Epidermal melanocyte (primary cell): ENCODE data around the gene PDCD1.

Experiments used
- DNase-seq: peaks from one replicate; pipeline ENCODE4 v3.0.0; 2011; ENCODE audit warnings: low spot score; ENCODE audit not compliant: insufficient read length

PDCD1 gene

DNA sequence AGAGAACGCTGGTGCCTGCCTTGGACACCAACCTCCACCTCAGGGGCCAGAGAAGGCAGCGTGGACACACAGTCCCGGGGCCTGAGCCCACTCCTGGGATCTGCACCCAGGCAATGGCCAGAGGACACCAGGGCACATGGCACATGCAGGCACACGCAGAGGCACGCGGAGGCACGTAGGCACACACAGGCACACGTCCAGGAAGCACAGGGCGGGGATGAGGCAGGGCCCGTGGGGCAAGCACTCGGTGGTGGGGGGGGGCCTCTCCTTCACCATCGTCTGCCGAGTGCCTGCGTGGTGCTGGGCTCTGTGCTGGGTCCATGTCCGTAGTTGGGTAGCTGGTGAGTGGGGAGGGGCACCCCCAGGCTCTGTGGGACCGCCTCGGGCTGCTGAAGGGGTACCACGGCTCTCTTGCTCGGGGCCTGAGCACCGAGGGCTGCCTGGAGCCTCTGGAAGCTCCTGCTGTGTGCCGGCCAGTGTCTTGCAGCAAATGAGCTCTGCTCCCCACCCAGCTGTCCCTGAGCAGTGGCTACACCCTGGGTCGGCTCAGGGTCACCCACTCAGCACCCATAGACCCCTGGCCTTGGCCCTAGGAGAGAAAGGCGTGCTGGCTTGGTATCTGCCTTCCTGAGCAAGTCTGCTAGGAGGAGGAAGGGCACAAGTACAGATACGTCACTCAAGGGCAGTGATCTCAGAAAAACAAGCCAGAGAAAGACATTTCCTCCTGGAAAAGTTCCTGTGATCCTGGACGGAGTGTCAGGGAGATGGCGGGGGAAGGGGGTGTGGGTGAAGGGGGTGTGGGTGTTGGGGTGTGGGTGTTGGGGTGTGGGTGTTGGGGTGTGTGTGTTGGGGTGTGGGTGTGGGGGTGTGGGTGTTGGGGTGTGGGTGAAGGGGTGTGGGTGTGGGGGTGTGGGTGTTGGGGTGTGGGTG is 37.3 kb upstream of the PDCD1 start:
- DNase-seq, result no peak

DNA sequence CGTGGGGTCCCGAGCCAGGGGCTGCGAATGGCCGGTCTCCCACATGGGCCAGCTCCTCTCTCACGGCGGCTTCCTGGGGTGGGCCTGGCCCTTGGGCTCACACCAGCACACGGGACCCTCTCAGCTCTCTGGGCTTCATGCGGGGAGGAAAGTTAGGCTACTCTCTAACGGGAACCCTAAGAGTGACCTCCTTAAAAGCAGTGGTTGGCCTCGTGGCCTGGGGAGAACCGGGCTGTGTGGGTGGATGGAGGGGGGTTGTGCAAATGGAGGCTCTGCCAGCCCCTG is 36.7 kb upstream of the PDCD1 start:
- DNase-seq, result no peak

DNA sequence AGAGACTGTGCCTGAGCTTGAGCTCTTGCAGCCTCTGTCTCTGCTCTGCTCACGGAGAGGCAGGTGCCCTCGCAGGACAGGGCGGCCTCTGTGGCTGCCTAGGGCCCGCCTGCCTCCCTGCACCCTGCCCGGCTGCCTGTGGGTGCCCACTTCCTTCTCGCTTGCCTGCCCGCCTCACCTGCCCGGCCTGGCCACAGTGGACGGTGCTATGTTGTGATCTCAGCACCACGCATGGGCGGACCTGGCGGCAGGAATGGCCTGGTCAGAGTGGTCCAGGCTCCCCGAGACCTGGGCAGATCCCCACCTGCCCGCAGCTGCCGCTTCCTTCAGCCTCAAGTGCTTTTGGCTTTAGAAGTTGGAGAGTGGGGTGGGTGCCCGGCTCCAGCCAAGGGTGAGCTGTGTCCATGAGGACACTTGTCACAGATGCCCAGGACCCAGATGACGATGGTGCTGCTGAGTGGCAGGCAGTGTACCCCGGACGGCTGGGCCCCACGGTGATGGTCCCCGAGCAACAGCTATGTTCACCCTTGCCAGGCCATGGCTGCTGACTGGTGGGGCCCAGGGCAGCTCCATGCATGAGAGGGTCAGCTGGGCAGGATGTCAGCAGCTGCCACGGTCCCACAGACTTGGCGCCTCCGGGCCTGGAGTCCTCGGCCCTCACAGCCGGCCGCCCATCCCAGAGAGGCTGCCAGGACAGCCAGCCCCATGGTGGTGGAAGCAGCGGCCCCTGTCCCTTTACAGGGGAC is 36.2 kb upstream of the PDCD1 start:
- DNase-seq, result no peak

DNA sequence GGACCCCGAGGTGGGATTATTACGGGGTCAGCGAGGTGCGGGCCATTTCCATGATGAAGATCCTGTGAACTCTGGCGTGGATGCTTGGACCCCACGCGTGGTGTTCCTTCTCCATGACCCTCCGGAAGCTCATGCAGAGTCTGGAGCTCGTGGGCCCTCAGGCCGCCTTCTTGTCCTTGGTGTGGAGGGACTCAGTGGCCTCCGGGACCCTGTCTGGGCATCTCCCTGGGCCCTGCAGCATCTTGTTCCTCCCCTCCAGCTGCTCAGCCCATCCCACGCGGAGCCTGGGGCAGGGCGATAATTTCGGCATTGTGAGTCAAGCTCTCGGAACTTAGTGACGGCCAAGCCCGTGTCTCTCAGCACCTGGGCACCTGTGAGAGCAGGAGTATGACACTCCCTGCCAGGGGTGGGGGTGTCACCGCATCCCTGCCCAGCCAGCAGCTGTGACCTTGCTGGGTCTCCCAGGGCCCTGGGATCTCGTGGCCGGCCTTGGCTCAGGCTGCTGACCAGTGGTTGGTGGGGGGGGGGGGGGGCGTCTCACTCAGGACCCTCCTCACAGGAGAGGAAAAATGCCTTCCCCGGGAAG is 35.5 kb upstream of the PDCD1 start:
- DNase-seq, result no peak

DNA sequence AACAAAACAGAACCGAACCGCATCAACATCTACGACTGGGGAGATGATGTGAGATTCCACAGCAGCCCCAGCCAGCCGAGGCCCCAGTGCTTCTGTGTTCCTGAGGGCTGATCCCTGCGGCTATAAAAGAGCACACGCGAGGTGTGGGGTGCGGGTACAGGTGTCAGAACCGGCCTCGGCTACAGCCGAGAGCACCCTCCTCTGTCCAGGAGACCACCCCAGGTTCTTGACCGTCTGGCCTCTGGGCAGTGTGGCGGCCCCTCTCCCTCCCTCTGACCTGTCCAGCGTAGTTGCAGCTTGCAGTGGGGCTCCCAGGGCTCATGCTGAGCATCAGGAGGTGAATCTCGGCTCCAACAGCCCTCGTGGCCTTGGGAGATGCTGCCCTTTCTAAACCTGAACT is 34.6 kb upstream of the PDCD1 start:
- DNase-seq, result no peak

DNA sequence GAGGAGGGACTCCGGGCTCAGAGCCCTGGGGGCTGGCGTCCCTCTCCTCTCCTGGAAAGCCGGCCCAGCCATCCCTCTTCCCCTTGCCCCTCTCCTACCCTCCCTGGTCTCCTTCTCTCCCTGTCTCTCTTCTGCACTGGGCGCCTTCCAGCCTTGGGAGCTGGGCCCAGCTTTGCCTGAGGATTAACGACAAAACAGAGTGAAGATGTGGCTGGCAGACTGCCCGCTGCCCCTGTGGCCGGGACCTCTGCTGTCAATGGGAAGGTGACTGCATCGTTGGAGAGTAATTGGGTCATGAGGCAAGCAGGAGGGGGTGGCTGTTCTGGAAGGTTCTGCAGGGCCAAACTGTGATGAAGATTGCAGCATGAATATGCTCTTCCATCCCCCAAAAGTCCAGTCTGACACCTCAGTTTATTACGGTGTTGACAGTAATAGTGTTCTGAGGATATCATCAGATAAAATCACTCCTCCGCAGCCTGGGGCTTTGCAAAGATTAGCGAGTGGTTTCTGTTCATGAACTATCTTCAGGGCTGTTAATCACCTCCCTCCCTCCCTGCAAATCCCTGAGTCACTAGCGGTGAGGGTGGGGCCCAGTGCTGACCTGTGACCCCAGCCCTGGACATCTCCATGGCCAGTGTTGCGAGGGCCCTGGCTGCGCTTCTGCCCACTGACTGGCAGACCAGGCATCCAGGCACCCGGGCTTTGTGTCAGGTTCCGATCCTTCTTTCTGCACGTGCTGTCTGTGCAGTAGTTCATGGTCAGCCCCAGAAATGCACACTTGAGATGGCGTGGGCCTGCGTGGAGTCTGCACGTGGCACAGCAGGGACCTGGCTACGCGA is 33.8 kb upstream of the PDCD1 start:
- DNase-seq, result no peak

DNA sequence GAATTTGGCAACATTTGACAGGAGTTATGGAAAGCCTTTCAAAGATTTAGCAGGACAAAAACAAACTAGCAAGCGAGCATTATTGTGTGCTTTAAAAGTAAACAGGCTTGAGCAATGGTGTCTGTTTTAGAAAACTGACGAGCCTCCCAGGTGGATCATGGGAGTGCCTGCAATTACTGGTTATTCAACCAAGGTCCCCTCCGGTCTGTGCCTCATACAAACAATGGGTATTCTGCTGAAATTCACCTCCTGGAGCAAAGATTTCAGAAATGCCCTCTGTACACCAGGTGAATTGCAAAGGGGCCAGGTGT is 33.2 kb upstream of the PDCD1 start:
- DNase-seq, result no peak

DNA sequence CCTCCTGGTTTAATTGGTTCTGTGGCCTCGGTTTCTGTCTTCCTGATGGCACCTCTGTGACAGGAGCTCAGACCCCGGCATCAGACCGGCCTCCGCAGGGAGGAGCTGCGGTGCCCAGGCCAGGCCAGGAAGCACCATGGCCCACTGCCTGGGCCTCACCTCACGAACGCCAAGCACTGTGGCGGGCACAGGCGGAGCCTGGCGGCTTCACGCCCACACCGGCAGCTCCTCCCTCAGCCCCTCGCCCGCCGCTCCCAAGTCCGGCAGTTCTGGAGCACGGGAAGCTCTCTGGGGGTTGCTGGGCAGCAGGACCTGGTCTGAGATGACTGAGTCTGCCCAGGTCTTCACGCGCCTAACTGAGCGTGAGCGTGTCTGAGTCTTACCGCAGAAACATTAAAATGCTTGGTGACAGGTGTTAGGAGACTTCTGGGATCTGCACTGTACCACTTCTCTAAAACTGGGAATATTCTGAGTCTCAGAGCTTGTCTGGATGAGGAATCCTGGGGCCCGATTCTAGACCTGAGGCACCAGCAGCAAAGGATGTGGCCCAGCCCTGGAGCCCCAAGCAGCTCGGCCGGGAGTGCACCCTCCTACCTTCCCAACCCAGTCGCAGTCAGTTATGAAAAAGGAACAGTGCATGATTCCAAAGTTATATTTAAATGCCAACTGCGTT is 32.8 kb upstream of the PDCD1 start:
- DNase-seq, result no peak

DNA sequence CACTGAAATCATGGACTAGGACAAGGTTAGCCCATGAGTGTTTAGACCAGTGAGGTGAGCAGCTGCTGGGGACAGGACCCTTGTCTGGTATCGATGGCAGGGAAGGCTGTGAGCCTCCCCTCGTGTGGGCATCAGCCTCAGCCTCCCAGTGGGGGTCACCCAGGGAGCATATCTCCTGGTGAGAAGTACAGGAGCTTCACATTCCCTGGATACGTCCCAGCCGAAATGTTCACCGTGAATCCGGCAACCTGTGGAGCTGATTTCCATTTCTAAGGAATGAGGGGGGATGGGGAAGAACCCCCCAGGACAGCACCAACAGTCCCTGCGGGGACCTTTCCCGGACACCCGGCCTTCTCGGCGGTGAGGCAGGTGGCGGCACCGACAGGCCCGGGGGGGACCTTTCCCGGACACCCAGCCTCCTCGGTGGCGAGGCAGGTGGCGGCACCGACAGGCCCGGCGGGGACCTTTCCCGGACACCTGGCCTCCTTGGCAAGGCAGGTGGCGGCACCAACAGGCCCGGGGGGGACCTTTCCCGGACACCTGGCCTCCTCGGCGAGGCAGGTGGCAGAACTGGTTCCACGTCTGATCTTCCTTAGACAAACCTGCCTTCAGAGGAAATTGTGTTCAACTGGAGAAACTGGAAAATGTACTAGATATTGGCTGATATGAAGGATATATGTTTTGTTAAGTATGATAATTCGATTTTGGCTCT is 32.0 kb upstream of the PDCD1 start:
- DNase-seq, result no peak

DNA sequence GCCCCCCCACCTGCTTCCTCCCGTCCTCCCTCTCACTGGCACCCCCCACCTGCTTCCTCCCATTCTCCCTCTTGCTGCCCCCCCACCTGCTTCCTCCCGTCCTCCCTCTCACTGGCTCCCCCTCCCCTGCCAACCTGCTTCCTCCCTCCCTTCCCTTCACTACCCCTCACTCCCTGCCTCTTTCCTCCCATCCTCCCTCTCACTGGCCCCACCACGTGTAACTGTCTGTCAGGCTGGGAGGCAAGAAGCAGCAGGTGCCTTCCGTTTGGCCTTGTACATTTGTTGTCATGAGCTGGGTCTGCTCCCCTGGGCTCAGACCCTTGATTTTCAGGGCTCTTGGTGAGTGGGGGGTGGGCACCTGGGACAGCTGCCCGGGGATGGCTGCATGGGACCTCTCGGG is 29.9 kb upstream of the PDCD1 start:
- DNase-seq, result no peak

DNA sequence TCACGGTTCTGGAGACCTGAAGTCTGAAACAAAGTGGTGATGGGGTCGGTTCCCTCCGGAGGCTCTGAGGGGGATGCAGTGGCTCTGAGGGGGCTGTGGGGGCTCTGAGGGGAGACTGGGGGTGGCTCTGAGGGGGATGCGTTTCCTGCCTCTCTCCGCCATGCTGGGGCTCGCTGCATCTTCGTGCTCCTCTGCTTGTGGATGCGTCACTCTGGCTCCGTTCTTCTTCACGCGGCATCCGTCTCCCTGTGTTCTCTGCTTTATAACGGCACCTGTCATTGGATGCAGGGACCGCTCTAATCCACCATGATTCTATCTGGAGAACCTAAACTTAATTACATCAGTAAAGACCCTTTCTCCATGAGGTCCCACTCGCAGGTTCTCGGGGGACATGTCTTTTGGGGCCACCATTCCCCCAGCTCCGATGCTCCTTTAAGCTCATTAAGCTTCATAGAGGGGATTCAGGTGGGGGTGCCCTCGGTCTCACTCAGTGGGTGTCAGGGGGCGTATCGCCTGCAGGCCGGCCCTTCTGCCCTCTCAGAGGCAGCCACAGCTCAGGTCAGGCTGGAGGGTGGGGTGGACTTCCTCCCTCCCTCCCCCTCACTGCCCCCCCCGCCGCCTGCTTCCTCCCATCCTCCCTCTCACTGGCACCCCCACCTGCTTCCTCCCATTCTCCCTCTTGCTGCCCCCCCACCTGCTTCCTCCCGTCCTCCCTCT is 29.3 kb upstream of the PDCD1 start:
- no peak for DNase-seq

DNA sequence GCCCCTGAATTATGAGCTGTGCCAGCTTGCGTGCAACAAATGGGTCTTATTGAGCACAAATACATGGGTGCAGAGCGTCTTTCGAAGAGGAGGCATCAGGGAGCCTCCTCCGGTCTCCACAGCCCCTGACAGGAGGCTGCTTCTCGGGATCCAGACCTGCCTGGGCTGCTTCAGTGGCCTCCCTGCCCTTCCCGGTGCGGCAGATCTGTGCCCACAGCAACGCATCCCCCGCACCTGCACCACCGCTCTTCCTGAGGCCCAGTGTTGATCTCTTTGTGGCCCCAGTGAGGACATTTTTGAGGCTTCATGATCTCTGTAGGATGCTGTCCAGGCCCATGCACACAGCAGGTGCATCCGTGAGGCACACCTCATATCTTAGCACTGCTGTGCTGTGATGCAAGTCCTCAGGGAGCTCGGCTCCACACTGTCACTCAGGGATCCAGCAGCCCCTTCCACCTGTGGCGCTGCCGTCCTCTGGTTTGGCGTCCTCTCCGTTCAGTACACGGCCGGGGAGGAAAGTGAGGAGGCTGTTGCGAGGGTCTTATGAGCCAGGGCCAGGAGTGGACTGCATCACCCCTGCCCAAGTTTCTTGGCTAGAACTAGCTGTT is 28.2 kb upstream of the PDCD1 start:
- DNase-seq, result no peak

DNA sequence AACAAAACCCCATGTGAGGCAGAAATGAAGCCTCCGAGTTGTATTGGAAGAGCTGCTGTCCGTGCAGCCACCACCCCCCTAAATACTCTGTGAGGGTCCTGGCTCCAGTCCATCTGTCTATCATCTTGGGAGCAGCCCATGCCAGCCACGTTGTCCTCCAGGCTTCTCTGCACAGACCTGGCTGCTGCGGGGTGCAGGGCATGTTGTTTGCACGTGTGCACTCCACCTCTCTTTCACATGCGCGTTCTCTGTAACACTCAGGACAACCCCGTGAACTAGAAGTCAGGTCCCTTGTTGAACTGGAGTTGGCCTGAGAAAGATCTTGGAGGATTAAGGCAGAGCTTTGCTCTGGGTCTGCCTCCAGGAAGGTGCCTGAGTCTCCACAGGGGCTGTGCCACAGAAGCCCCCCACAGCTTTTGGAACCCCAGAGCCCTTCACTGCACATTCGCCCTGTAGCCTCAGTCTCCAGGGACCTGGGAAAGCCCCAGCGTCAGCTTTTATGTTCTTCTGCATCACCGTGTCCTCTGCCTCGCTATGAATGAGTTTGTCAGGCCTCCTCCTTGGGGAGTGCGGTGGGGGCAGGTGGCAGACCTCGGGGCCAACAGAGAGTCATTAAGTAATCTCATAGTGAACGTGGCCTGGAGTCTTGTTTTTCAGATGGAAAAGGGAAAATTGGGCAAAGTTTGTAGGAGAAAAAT is 27.4 kb upstream of the PDCD1 start:
- DNase-seq, result no peak

DNA sequence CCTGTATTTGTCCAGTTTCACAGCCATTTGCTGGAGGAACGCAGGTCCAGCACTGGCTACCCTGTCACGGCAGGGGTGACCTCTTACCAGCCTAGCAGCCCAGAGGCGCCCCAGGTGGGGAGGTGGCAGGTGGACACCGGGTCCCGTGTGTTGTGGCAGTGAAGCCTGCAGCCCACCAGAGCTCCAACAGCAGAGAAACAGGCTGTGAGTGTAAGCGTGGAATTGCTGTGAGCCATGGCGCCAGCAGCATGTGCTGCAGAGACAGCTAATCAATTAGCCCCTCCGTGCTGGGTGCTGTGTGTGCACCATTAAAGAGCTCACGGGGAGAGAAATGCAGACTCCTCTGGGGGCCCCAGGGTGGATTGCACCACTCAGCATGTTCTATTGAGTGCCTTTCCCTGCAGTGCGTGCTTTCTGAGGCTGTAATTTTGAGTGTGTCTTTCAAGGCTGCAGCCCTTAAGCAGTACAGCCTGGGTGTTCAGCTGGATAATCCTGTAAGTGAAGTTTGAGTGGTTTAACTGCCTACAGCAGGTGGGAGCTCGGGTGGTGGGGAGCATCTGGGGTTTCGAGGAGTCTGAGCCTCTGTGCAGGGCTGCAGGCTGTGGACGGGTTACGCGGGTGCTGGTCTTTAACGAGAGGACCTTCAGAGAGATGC is 26.7 kb upstream of the PDCD1 start:
- no peak for DNase-seq

DNA sequence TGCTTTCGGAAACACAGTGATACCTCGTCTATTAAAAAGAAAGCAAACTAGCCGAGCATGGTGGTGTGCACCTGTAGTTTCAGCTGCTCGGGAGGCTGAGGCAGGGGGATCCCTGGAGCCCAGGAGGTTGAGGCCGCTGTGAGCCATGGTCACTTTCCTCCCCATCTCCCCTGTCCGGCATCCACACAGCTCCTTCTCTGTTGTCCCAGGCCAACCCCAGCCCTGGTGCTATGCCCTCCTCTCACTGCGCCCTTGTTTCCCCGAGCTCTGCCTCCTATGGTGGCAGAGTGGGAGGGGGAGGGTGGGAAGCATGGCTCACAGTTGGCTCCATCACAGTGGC is 26.2 kb upstream of the PDCD1 start:
- DNase-seq, result no peak

DNA sequence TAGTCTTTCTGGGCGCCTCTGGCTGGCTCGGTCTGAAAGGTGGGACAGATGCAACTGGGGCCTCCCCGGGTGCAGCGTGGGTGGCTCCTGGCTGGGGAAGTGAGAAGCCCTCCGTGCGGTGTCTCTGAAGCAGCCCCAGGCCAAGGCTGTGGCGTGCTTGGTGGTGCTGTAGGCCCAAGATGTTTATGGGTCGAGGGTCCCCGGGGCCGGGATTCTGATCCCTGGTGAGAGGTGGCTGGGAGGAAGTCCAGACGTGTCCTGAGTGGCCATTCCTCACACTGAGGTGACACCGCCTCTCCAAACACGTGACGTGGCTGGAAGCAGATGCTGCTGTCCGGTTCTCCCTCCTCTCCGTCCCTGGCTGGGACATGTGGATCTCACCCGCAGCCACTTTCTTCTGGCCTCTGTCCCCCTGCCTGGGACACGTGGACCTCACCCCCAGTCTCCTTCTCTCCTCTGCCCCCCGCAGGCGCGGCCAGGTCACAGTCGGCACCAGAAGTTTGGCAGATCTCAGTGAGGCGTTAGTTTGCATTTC is 23.5 kb upstream of the PDCD1 start:
- no peak for DNase-seq

DNA sequence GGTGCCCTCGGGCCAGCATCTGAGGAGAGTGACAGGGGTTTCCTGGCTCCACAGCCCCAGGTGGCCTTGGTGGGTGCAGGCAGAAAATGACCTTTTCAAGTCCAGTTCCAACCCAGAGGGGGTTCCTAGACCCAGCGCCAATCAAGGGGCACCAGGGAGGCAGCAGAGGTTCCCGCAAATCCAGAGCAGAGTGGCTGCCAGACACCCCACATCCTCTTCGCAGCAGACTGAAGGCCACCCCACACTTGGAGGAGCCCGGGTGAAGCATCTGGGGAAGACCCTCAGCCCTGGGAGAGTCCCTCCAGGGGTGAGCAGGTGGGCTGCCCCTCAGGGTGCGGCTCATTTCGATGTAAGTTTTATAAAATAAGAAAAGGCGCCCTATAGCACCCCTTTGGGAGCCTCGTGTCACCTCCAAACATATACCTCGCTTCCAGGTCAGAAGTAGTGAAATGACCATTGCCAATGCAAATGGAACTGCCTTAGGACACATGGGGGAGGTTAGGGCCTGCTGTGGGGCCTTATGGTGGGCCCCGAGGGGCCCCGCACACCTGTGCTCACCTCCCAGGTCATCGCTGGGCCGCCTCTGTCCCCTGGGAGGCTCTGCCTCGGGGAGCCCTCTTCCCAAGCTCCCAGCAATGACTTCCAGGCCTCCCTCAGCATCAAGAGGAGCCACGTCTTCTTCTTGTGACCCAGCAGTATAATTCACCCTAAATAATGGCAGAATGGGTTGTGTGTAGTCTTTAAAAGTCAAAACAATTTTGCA is 21.8 kb upstream of the PDCD1 start:
- no peak for DNase-seq

DNA sequence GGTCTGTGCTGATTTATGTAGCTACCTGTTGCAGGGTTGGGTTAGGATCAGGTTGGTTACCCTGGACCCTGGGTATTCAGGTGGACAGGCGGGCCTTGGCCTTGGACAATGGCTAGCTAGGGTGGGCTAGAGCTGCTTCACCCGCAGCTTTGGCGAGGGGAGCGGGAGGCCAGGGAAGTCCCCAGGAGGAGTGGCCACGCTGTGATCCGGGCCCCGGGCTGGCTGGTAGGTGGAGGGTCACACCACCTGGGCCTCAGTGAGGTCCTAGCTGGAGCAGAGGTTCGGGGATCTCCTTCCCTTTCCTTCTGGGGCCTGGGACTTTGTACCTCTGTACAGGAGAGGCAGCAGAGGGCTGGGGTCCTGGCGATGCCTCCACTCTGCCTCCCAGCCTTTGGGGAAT is 20.6 kb upstream of the PDCD1 start:
- no peak for DNase-seq
